ENCODE data around the gene ZDHHC9.

- no peak for TF ChIP-seq CTCF (conservative IDR thresholded peaks at IDR 0.05; ENCODE audit: low read length)
- TF ChIP-seq EZH2phosphoT487 (IDR thresholded peaks at IDR 0.05; ENCODE audit: borderline replicate concordance) = no peak
Observed at GRCh38 chrX:129793604-129794191, 50.0 kb downstream of the ZDHHC9 start.
